Amniotic stem cell (primary cell): ENCODE measurements around the gene LYRM2.

Experiments used
- DNase-seq: peaks from one replicate; lab custom pipeline; 2025; lab: John Stamatoyannopoulos, UW

The LYRM2 gene

GRCh38 chr6:89555806-89556205 is 82.7 kb downstream of the LYRM2 start:
- DNase-seq = no peak

GRCh38 chr6:89555031-89555430 is 83.5 kb downstream of the LYRM2 start:
- DNase-seq = no peak

DNA sequence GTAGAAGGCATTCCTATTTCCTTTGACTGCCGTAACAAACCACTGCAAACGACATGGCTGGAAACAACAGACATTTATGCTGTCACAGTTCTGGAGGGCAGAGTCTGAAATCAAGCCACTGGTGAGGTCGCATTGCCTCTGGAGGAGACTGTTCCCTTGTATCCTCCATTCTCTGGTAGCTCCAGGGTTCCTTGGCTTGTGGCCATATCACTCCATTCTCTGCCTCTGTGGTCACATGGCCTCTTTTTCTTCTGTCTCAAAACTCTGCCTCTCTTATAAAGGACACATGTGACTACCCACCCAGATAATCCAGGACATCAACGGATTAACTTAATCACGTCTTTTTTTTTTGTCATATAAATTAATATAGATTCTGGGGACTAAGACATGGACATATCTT is 84.4 kb downstream of the LYRM2 start:
- DNase-seq = no peak

DNA sequence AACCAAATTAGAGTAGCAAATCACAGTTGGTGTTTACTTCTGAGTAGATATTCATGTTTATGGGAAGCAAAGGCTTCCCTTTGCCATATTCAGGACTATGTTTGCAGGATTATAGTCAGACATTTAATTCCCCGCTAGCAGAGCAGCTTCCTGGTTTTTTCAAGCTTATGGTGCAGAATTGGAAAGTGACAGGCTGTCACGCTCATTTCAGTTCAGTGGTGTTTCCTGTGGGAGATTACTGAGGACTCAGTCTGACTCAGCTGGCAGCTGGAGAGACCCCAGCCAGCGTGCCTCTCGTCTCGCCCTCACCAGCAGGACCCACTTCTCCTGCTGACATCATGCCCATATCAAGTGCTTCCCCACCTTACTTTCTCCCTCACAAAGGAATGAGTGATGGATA is 85.1 kb downstream of the LYRM2 start:
- DNase-seq = no peak

DNA sequence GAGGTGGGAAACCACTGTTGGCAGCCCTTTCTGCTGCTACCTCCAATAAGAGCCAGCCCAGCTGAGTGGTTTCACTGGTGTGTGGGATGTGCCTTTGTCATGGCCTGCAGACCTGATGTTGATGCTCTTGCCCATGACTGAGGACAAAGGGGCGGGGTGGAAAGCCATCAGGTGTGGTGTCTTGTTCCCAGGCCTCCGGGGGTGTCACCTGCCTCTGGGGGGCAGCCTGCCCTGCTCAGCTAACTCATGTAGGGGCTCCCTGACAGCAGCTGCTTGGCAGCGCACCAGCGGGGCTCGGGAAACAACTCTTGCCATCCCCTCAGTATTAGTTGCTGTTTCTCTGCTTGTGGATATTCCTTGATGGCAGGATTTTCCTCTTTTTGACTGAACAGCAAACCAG is 91.3 kb downstream of the LYRM2 start:
- no peak for DNase-seq

GRCh38 chr6:89542866-89543265 is 95.7 kb downstream of the LYRM2 start:
- no peak for DNase-seq

- no peak for DNase-seq
These were observed 96.3 kb downstream of the LYRM2 start for GRCh38 chr6:89542081-89542857.

- DNase-seq = no peak
These were observed 98.8 kb downstream of the LYRM2 start for GRCh38 chr6:89539779-89540178.

DNA sequence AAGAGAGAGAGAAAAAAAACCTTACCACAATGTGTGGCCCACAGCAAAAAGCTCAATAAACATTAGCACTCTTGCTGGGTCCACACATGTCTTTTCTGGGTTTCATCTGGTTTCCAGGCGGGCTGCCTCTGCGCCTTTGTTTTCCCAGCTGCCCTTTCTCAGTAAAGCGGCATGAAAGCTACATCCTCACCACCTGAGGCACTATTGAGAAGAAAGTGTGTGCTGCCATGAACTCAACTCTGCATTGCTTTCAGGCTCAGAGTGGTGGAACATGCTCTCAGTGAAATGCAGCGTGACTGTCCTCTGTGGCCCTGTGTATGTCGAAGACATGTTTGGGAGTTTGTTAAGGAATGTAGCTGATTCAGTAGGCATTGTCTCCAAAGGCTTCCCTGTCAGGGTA is 102.3 kb downstream of the LYRM2 start:
- no peak for DNase-seq

DNA sequence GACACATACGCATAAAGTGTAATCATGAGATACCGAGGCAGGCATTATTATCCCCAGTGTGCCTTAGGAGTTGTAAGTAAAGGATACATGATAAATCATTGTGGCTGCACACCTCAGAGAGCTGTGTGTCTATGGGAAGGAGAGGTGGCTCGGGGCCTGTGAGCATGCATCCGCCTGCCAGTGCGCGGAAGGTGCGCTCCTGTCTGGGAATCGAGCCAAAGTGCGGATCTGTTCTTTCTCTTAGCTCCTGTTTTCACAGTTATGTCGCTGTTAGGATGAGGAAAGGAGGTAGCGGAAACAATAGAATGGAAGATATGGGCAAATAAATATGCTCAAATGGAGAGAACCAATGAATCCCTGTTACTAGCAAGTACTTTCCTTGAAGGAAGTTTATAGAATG is 107.6 kb downstream of the LYRM2 start:
- DNase-seq = no peak

DNA sequence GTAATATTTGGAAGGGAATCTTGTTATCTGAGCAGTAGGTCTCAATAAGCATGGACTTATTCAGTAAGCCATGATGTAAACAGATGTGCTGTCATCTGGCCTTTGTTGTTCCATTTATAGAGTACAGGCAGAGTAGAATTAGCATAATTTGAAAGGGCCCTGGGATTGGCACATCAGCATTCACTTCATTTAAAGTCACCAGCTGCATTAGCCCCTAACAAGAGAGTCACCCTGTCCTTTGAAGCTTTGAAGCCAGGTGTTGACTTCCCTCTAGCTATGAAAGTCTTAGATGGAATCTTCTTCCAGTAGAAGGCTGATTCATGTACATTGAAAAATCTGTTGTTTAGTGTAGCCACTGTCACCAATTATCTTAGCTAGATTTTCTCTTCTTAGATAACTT is 109.7 kb downstream of the LYRM2 start:
- DNase-seq = no peak

DNA sequence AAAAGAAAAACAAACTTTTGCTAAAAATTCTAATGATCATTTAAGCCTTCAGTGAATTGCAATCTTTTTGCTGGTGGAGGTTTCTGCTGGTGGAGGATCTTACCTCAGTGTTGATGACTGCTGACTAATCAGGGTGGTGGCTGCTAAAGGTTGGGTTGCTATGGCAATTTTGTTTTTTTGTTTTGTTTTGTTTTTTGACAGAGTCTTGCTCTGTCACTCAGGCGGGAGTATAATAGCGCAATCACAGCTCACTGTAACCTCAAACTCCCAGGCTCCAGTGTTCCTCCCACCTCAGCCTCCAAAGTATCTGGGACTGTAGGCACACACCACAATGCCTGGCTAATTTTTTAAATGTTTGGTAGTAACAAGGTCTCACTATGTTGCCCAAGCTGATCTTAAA is 110.9 kb downstream of the LYRM2 start:
- DNase-seq = no peak

GRCh38 chr6:89526563-89526869 is 112.0 kb downstream of the LYRM2 start:
- DNase-seq = no peak

DNA sequence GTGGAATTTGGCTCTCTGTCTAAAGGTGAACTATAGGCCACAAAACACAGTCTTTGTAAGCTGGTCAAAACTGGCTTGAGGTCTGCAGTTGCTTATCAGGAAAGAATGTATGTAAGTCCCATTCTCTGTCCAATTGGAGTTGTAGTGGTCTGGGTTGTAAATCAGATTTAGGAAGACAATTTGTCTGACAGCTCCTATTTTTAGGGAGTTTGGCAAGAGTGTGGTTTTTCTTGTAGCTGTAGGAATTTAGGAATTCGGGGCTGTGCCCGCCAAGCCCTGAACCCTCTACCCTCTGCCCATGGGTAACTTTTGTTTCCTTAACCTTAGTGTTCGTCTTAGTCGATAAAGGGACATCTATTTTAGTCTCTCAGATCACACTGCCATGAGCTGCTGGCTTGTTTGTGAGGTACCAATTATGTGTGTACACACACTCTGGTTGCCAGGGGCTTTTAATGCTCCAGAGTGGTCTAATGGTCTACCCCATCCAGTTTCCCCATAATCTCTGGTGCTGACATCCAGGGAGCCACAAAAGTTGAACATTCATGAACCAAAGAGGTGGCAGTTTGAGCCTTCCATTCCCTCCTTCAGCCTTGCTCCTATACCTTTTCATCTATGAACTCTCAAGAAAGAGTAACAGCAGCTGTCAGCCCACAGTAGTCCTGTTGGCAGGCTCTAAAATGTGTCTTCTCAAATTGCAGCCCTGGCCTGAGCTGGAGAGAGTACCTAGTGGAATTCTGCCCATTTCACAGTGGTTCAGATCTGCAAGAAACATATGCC is 112.6 kb downstream of the LYRM2 start:
- no peak for DNase-seq

GRCh38 chr6:89522778-89523177 is 115.8 kb downstream of the LYRM2 start:
- DNase-seq = no peak

- DNase-seq = no peak
These were observed 117.8 kb downstream of the LYRM2 start for GRCh38 chr6:89520736-89521135.

DNA sequence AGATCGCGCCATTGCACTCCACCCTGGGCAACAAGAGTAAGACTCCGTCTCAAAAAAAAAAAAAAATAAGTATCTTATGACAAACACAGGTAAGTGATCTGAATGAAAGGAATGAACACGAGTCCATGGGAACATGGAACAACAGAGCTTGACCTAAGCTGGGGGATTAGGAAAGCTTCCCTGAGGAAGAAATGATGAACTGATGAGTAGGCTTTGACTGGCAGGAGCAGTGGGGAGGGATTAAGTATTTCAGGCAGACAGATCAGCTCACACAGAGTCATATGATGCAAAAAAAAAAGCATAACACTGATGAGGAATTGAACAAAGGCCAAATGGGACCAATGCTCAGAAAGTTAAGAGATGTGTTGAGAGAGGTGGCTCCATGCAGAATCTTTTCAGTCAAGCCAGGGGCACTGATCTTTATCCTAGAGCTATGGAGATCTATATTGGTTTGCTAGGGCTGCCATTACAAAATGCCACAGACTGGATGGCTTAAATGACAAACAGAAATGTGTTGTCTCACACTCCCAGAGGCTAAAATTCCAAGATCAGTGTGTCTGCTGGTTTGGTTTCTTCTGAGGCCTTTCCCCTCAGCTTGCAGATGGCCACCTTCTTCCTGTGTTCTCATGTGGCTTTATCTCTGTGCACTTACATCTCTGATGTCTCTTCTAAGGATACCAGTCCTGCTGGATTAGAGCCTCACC is 120.0 kb downstream of the LYRM2 start:
- no peak for DNase-seq
